NCI-H2227 (cell line): Measurements from ENCODE around the gene DHRS1.

Experiments used
- DNase-seq: peaks from one replicate; lab custom pipeline; 2025; ENCODE audit not compliant: unreplicated experiment; lab: John Stamatoyannopoulos, UW

The DHRS1 gene

DNA sequence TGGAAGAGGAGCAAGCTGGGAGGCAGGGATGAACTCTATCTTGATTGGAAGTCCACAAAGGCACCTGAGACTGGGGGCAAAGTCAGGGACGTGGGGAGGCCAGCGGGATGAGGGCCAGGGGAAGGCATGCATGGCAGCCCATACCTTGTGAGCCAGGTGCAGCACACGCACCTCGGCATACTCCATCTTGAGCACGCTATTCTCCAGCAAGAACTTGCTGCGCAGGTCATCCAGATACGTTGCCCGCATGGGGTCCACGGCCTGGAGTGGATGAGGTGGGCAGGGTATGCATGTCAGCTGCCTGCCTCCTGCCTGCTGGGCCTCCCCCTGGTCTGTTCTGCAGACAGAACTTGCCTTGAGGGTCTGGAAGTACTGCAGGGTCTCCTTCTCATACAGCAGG lies 32.1 kb downstream of the DHRS1 start:
- no peak for DNase-seq

DNA sequence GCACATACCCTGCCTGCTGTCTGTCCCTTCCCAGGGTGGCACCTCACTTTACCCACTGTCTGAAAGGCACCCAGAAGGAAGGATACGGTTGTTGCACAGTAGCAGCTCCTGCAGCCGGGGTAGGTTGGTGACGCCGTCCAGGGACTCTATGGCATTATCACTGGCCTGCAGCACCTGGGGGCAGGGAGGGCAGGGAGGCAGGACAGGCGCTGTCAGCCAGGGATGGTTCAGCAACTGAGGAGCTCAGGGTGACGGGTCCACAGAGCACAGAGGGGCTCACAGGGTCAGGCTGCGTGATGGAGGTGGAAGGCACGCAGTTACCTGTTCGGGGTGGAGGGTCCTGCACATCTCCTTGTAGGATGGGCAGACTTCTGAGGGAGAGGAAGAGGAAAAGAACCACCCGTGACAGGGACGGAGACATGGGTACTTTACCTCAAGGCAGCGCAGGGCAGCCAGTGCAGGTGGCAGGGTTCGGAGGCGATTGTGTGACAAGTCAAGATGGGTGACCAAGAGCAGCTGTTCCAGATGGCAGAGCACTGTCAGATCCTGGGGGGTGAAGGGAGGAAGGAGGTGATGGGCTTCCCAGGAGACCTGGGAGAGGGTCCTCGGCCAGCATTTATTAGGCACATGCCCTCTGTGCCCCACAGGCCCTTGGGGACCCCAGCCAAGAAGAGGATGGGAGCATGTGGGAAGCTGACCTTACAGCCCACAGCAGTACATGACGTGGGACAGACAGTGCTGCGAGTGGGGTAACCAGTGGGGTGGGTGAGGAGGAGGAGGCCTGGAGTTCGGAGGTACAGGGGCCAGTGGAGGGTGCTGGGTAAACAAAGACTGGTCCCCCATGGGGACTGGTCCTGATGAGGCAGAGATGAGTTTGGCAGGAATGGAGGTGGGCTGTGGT lies 33.0 kb downstream of the DHRS1 start:
- DNase-seq, result no peak

DNA sequence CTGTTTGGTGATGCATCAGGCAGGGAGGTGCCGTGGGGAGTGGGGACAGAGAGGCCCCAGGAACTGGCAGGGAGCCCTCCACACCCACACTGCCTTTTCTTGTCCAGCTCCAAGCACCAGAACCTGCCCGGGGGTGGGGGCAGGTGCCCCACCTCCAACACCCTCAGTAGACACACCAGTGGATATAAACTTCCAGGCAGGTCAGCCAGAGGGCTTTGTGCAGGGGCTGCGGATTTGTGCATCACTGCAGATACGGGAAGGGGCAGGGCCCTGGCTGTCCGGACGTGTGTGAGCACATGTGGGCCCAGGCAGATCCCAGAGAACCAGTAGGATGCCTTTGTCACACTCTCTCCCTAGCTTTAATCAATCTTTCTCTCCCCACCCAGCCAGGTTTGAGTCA lies 35.3 kb downstream of the DHRS1 start:
- no peak for DNase-seq

DNA sequence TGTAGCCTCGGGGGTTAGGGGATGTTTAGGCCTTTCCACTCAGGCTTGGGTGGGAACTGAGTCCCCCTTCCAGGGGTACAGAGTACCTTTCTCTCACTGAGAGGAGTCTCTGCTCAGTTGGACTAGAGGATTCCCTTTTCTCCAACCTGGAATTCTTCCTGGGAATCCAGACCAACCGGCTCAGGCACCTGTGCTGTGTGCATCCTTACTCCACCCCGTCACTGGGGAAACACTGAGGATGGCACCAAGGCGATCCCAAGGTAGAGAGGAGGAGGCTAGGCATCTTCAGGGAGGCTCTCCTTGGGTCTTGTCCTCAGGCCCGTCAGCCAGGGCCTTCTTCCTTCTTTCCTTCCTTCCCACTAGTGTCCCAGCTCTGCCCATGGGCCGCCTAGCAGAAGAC lies 35.7 kb downstream of the DHRS1 start:
- no peak for DNase-seq

DNA sequence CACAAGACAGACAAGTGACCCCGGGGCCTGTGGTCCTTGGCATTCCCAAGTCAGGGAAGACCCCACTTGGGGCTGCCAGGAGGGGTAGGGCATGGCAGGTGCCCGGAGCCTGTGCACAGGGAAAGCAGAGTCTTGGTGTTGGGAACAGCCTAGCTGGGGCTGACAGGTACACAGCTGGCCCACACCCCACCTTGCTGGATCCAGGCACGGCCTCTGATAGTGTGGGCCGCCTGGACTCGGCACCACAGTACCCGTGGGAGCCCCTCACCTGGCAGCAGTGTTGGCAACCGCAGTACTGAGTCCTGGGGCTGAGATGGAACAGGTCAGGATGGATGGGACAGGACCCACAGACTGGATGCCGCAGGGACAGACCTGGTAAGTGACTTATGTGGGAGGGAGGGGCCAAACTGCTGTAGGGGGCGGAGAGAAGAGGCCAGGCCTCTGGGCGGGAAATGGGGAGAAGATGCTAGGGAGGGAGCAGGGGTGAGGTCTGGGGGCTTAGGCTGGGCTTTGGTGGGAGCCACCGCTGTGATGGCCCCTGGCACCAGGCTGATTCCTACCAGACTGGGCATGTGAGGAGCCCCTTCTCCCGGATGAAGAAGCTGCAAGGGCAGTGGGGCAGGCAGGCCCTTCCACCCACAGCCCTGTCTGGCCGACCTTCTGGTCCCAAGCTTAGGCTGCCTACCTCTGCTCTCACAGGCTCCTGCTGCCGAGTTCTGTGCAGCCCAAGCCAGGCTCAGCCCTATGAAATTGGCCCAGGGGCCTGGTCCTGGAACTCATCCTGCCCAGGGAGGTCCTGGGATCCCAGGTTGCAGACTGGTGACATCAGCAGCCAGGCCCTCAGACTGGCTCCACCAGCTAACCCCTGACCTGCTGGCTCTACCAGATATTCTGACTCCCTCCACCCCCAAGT lies 36.5 kb downstream of the DHRS1 start, which contains the start of gene TGM1:
Gene TGM1, minus strand, starts transcription at position 357 of the 913 bp plus-strand sequence. CDS start 825 bp downstream, outside the sequence.
- DNase-seq, result no peak

DNA sequence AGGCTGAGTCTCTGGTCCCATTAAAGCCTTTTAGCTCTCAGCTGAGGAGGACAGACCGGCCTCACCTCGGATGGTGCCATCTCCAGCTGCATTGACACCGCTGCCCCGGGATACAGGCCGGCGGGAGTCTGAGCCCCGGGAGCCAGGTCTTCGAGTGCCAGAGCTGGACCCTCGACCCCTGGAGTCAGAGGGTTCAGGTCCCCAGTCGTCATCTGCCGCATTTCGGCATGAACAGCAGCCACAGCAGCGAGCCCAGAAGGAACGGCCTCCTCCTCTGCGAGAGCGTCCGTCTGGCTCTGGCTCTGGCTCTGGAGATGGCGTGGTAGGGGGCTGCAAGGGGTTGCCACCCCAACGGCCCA lies 37.6 kb downstream of the DHRS1 start:
- DNase-seq, result no peak

DNA sequence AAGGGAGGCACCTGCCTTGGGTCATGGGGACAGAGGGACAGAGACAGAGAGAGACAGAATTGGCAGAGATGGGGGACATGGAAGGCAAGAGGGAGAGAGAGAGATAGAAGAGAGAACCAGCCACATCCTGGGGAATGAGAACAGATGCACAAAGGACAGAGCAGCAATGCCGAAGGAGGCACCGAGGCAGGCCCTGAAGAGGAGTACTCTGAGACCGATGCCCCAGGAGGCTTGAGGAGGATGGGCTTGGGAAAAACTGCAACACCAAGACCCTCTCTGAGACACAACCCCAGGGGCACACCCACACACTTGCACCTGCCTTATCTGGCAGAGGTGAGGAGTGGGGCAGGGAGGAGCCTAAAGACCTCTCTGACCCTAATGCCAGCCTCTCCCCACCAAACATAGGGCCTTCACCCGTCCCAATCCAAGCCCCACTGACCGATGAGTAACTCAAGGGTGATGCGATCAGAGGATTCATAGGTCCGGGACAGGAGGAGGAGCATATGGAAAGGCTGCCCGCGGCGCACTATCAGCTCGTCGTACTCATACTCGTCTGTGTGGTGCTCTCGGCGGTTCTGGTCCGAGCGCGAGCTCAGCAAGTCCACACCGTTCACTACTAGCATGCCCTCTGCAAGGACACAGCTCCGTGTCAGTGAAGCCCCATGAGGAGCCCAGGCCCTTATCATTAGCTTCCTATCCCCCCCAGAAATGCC lies 38.2 kb downstream of the DHRS1 start:
- no peak for DNase-seq

DNA sequence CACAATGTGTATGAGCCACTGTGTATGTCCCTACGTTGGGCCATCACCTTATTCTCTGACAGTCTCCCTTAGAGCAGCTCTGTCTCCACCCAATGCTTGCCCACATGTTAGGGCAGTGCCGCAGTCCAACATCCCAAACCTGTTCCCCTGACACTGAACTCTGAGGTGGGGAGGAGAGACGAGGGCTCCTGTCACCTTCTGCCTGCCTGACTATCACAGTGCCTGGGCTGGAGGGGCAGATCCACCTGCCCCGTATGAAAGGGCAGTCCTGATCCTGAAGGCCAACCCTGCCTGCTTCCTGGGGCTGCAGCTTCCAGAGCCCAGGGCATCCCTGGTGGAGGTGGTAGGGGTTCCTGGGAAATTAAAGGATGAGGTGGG lies 38.8 kb downstream of the DHRS1 start:
- no peak for DNase-seq

DNA sequence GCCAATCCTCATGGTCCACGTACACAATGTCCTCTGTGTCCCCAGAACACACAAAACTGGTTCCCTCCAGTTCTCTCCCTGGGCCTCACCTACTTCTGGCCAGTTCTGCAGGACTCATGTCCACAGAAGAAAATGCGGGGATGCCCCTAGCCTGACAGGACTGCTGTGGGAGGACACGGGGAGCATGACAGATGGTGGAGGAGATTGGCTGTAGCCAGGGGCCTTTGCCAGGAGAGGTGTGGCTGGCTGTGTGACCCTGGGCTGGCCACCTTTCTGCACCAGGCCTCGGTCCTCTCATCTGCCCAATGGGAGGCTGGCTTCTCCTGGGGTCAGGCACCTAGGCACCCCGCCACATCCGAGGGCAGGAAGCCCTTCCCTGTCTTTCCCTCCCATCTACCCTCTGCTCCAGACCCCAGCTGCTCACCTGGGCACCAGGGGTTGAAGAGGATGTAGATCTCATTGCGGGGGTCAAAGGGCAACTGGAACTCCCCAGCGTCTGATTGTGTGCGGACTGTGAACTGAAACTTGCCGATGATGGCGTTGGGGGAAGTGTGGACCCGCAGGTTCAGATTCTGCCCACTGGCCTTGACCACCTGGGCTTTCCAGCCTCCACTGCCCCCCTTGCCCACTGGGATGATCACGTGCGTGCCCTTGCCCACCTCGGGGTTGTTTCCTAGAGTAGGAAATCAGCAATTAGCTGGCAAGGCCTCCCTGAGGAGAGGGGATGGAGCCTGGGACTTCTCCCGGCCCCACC lies 39.4 kb downstream of the DHRS1 start:
- DNase-seq, result no peak

DNA sequence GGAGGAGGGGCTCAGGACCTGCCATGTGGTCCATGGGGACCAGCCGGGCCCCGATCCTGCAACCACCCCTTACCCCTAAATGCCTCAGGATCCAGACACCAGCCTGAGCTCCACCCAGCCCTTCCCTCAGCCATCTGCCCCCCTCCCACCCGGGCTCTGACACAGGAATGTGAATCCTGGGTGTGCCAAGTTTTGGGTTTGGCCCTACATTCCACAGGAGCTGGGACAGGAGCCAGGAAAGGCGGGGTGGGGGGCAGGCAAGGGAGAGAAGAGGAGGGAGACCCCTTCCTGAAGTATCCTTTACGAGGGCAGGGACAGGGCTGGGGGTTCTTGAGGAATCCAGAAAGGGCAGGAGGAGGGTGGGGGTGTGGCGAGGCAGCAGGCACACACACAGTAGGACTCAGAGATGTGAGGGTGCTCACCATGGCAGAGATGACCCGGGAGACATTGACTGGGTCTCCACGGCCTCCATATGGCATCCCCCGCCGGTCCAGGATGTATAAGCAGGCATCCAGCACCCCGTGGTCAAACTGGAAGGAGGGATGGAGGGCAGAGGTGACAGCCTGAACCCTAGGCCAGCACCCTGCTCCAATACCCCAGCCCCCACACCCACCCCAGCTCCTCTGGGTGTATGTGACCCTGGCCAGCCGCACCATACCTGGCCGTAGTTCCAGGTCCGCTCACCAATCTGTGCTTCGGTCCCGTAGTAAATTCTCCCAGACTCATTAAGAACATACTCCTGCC lies 40.1 kb downstream of the DHRS1 start:
- no peak for DNase-seq

DNA sequence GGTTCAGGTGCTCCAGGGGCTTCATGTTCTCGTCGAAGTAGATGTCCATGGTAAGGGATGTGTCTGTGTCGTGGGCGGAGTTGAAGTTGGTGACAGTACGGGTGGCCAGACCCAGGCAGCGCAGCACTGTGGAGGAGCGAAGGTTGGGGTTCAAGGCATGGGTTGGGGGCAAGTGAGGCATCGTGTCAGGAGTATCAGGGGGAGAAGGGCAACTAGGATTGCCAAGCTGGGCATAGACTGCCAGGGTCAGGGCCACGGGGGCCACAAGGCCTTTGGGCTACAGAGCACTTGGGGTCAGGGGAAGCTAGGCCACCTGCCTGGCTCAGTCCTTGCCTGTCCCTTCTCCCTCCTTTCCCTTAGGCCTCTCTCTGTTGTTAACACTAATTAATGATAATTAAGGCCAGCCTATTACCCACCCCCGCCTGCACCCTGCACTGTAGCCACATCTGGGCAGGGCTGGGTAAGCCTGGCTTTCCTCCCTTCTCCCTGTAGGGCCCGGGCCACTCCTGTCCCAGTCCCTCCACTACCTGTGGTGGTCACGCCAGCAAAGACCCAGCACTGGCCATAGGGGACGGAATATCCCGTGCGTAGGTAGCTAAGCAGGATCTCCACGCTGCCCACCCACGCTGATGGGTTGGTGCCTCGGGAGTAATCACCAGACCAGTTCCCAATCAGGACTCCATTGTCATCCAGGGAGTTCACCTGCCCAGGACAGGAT lies 40.9 kb downstream of the DHRS1 start:
- no peak for DNase-seq

DNA sequence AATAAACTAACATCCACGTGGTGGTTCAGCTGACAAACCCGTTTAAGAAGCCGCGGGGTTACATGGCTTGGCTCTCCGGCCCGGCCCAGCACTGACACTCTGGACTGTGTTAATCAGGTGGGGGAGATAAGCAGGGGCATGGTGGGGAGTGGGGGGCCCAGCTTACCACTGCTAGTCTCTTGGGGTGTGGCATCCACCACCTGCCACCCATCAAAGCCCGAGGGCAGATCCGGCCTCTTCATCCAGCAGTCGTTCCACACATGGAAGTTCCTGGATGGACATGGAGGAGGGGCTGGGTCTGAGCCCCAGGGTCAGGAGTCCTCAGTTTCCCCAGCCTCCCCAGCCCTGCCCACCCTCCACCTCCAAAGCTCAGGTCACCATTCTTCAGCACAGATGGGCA lies 41.5 kb downstream of the DHRS1 start:
- DNase-seq, result no peak

DNA sequence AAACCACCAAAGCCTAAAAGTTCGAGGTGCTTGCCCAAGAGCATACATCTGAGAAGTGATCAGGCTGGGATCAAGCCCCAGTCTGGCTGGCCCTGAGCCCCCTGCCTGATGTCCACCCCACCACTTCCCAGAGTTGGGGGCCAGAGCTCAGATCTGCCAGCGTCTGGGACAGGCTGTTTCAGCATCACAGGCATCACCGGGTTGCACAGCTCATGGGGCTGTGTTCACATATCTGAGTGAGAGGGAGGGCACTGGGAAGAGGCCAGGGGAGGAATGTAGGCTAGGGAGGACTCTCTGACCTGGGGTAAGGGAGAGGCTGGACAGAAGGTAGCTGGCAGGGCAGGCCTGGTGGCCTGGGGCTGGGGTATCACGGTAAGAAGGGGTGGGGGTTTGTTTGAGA lies 42.6 kb downstream of the DHRS1 start:
- DNase-seq, result no peak

DNA sequence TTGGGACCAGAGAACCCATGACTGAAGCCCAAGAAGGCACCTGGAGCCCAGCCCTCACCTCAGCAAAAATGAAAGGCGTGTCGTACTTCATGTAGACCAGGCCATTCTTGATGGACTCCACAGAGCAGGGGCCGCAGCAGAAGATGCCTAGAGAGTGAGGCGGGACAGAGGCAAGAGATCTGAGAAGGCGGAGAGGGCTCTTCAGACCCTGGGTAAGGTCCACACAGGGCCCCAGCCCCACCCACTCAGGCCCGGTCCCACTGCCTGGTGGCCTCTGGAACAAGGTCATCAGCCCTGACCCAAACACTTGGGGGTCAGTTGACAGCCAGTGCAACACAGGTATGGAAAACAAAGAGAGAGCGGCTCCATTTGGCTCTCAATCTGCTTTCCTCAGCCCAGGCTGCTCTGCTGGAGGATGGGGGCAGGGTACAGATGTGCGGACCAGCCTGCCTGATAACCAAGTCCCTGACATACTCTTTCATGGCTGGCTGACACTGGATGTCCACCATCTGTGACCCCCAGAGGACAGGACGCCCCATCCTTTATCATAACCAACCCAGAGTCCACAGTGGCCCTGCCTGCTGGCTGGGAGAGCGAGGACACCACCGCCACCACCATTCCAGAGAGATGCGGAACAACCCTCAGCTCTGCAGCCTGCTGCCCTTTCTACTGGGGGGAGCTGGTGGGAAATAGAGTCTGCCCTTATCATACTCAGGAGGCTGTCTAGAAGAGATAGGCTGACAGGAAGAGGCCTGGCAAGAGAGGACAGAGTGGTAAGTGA lies 43.5 kb downstream of the DHRS1 start:
- DNase-seq, result no peak

DNA sequence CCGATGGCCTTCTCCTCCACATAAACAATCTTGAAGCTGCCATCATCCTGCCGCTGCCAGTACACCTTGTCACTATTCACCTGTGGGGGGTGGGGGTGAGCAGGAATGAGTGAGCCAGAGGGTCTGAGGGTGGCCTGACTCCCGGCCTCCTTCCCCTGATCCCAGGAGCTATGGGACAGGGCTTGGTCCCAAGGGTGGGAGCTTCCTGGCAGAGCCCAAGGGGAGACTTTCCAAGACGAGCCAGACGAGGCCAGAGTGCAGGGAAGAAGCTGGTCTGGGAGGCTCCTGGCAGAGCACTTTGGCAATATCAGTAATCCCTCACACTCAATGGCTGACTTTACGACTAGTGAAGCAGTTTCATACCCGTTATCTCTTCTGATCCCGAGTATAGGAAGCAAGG lies 44.1 kb downstream of the DHRS1 start:
- DNase-seq, result no peak

DNA sequence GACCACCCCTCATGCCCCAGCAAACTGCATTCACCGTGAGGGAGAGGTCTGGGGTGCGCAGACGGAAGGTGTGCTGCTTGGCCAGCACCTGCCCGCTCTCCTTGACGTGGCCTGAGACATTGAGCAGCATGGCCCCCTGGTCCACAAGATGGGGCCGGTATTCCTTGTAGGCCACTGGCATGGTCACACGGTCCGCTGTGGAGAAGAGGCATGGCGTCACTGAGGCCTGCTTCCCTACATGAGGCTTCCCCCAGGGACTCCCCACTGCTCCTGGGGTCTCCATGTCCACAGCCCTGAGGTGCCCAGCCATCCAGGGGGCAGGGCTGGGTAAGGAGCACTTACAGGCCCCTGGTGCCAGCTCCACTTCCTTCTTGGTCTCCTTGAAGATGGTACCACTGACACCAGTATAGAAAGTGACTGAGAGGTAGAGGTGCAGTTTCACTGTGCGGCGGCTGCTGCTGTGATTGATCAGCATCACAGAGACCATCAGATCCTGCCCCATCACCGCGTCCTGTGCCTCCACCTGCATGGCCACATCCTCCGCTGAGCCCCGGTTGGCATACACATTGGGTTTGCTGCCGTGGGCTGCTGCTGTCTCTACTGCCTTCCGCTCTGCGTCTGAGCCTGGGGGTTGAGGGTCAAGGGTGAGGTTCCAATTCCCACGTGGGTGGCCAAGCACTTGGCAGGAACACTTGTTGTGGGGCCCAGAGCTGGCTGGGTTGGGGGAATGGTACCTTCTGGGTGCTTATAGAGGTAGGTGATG lies 44.8 kb downstream of the DHRS1 start:
- no peak for DNase-seq

DNA sequence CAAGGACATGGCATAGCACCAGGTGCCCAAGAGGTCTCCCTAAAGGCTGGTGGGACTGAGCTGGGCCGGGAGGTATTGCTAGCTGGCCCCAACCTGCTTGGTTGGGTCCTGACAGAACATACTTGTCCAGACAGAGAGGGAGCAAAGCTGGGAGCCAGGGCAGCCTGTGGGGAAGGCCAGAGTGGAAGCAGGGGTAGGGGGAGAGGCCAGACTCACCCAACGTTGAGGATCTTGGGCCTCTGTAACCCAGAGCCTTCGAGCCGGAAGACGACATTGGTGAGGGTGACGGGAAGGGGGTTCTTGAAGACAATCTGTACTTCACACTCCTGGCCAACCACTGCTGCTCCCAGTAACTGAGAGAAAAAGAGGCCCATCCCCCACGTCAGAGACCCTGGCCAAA lies 45.6 kb downstream of the DHRS1 start:
- DNase-seq, result no peak
